H9 (cell line): ENCODE measurements around the gene BTBD8. TPM values are rescaled to one million over a fixed set of nuclear protein-coding genes. Genes with fewer than 3 reads are reported as not detected.

Source experiments
- DNase-seq: peaks from one replicate; pipeline ENCODE4 v3.0.0-alpha.2; 2017
- H2AFZ ChIP-seq: one replicate; pipeline ENCODE4 v1.6.1; 2013; ENCODE audit warnings: mild to moderate bottlenecking, low read length, control low read depth, moderate library complexity
- H2AK5ac ChIP-seq: 2 replicates; pipeline ENCODE4 v1.6.1; 2013; ENCODE audit warnings: low read length, control low read depth, mixed read lengths; ENCODE audit not compliant: insufficient read length
- H2BK120ac ChIP-seq: one replicate; pipeline ENCODE4 v1.6.1; 2013; ENCODE audit warnings: low read depth, mild to moderate bottlenecking, low read length, control low read depth, inconsistent platforms; ENCODE audit not compliant: poor library complexity, severe bottlenecking
- H2BK12ac ChIP-seq: 2 replicates; pipeline ENCODE4 v1.6.1; 2013; ENCODE audit warnings: low read length, control low read depth, mixed read lengths, low read depth; ENCODE audit not compliant: insufficient read length
- H2BK15ac ChIP-seq: 2 replicates; pipeline ENCODE4 v1.6.1; 2013; ENCODE audit warnings: low read depth, low read length, control low read depth
- H2BK20ac ChIP-seq: one replicate; pipeline ENCODE4 v1.6.1; 2013; ENCODE audit warnings: low read depth, mild to moderate bottlenecking, low read length, control low read depth, inconsistent platforms; ENCODE audit not compliant: poor library complexity, severe bottlenecking
- H2BK5ac ChIP-seq: 2 replicates; pipeline ENCODE4 v1.6.1; 2013; ENCODE audit warnings: low read length, control low read depth, mixed read lengths; ENCODE audit not compliant: insufficient read length
- H3K14ac ChIP-seq: 2 replicates; pipeline ENCODE4 v1.6.1; 2013; ENCODE audit warnings: low read length, control low read depth; ENCODE audit not compliant: insufficient read depth
- H3K18ac ChIP-seq: 2 replicates; pipeline ENCODE4 v1.6.1; 2013; ENCODE audit warnings: low read depth, mild to moderate bottlenecking, mixed read lengths, low read length, control low read depth; ENCODE audit not compliant: insufficient read length
- H3K23ac ChIP-seq: 2 replicates; pipeline ENCODE4 v1.6.1; 2013; ENCODE audit warnings: low read length, control low read depth, mixed read lengths, low read depth; ENCODE audit not compliant: insufficient read length
- H3K23me2 ChIP-seq: 2 replicates; pipeline ENCODE4 v1.6.1; 2013; ENCODE audit warnings: low read depth, mild to moderate bottlenecking, mixed read lengths, low read length, control low read depth; ENCODE audit not compliant: insufficient read length, poor library complexity, severe bottlenecking
- H3K27ac ChIP-seq: 2 replicates; pipeline ENCODE4 v1.5.1; 2013; ENCODE audit warnings: low read length, control low read depth, mixed read lengths, low read depth; ENCODE audit not compliant: insufficient read length
- H3K27me3 ChIP-seq: 2 replicates; pipeline ENCODE4 v1.6.1; 2013; ENCODE audit warnings: low read length, control low read depth, inconsistent platforms; ENCODE audit not compliant: insufficient read depth
- H3K4ac ChIP-seq: 2 replicates; pipeline ENCODE4 v1.6.1; 2013; ENCODE audit warnings: low read depth, mild to moderate bottlenecking, control low read depth, inconsistent platforms, low read length, moderate library complexity
- H3K4me1 ChIP-seq: 2 replicates; pipeline ENCODE4 v1.6.1; 2013; ENCODE audit warnings: low read length, control low read depth, inconsistent platforms; ENCODE audit not compliant: insufficient read depth
- H3K4me2 ChIP-seq: 2 replicates; pipeline ENCODE4 v1.6.1; 2013; ENCODE audit warnings: low read length, control low read depth, mixed read lengths; ENCODE audit not compliant: insufficient read length, insufficient read depth
- H3K56ac ChIP-seq: 2 replicates; pipeline ENCODE4 v1.6.1; 2013; ENCODE audit warnings: low read depth, mild to moderate bottlenecking, mixed read lengths, low read length, control low read depth; ENCODE audit not compliant: insufficient read length
- H3K79me1 ChIP-seq: 2 replicates; pipeline ENCODE4 v1.6.1; 2013; ENCODE audit warnings: low read depth, mild to moderate bottlenecking, moderate library complexity, low read length, control low read depth, inconsistent platforms; ENCODE audit not compliant: insufficient read depth, poor library complexity, severe bottlenecking
- H3K79me2 ChIP-seq: 2 replicates; pipeline ENCODE4 v1.6.1; 2013; ENCODE audit warnings: low read length, control low read depth, inconsistent platforms; ENCODE audit not compliant: insufficient read depth
- H3K9ac ChIP-seq: 2 replicates; pipeline ENCODE4 v1.6.1; 2013; ENCODE audit warnings: low read length, control low read depth, mixed read lengths; ENCODE audit not compliant: insufficient read length; ENCODE audit errors: extremely low read depth
- H3K9me3 ChIP-seq: one replicate; pipeline ENCODE4 v1.6.1; 2013; ENCODE audit warnings: low read depth, low read length, inconsistent platforms; ENCODE audit not compliant: control insufficient read depth
- H3T11ph ChIP-seq: one replicate; pipeline ENCODE4 v1.6.1; 2013; ENCODE audit warnings: mild to moderate bottlenecking, low read length, control low read depth, inconsistent platforms
- H4K20me1 ChIP-seq: one replicate; pipeline ENCODE4 v1.6.1; 2013; ENCODE audit not compliant: control insufficient read depth, insufficient read length, insufficient read depth
- H4K5ac ChIP-seq: 2 replicates; pipeline ENCODE4 v1.6.1; 2013; ENCODE audit warnings: low read depth, mild to moderate bottlenecking, mixed read lengths, low read length, control low read depth; ENCODE audit not compliant: insufficient read length
- H4K8ac ChIP-seq: replicated peaks from 2 replicates; pipeline ENCODE4 v1.6.1; 2013; ENCODE audit warnings: low read length, control low read depth, mixed read lengths, low read depth; ENCODE audit not compliant: insufficient read length
- H4K91ac ChIP-seq: 2 replicates; pipeline ENCODE4 v1.6.1; 2013; ENCODE audit warnings: low read depth, mild to moderate bottlenecking, moderate library complexity, mixed read lengths, low read length, control low read depth; ENCODE audit not compliant: insufficient read length
- H3K27ac Mint-ChIP-seq, 3 experiments: 2 replicates in 2 of 3; 3 replicates in 1 of 3; pipeline ENCODE4 v1.8.0; 2020 to 2021; ENCODE audit warnings: mixed read lengths in 3 of 3, mild to moderate bottlenecking in 1 of 3, moderate library complexity in 1 of 3
- H3K27me3 Mint-ChIP-seq: 2 replicates; pipeline ENCODE4 v1.8.0; 2021; ENCODE audit warnings: low read depth, mild to moderate bottlenecking, moderate library complexity, mixed read lengths
- H3K36me3 Mint-ChIP-seq, 3 experiments: 2 replicates in 2 of 3; 3 replicates in 1 of 3; pipeline ENCODE4 v1.8.0; 2020 to 2021; ENCODE audit warnings: low read depth in 3 of 3, mixed read lengths in 3 of 3; ENCODE audit not compliant: insufficient read depth in 1 of 3
- H3K4me1 Mint-ChIP-seq, 2 experiments: 2 replicates each; pipeline ENCODE4 v1.8.0; 2020; ENCODE audit warnings: mixed read lengths in 2 of 2
- H3K4me3 Mint-ChIP-seq, 2 experiments: 2 replicates in 1 of 2; 3 replicates in 1 of 2; pipeline ENCODE4 v1.8.0; 2020 to 2021; ENCODE audit warnings: mild to moderate bottlenecking in 2 of 2, mixed read lengths in 2 of 2, moderate library complexity in 1 of 2
- H3K9me3 Mint-ChIP-seq, 2 experiments: 2 replicates in 1 of 2; 3 replicates in 1 of 2; pipeline ENCODE4 v1.8.0; 2020; ENCODE audit warnings: mild to moderate bottlenecking in 2 of 2, mixed read lengths in 2 of 2, moderate library complexity in 1 of 2
- WGBS: extraction: QIAGEN DNeasy Blood & Tissue Kit; methylation state at CpG from one replicate; pipeline ENCODE4 v1.1.7; 2013; ENCODE audit warnings: missing lambda C conversion rate, low lambda C conversion rate, mixed read lengths; ENCODE audit not compliant: insufficient read length; ENCODE audit errors: extremely low coverage; 5-methylcytosine and 5-hydroxymethylcytosine counted together
- total RNA-seq: library from RNA; stranded (reverse); gene quantifications from 2 replicates; pipeline ENCODE4 v1.2.1, GENCODE V29; 2021
- TF ChIP-seq, protein P1 (sequence below): fragments of 200-600 bp; sonication (generic); conservative IDR thresholded peaks from 3 replicates; pipeline ENCODE4 v1.8.0; 2021; ENCODE audit warnings: antibody characterized with exemption, mild to moderate bottlenecking

The BTBD8 gene
- total RNA-seq, 1 experiment from 2014 or later, result 1.4 TPM

DNA sequence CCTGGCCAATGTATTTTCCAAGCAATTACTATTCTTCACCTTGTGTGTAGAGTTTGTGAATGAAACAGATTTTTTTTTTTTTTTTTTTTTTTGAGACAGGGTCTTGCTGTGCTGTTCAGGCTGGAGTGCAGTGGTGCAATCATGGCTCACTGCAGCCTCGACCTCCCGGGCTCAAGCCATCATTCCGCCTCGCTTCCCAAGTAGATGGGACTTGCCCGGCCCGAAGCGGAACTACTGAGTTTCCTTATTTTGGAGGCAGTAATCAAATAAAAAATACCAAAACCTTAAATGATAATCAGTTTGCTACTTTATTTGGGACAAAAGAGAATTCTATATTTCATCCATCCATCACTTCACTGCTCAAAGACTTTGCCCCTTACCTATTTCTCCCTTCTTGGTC, 704 bp upstream of the BTBD8 start:
- Histone ChIP-seq H2BK120ac (no peak overlapping the region), H2BK20ac (no peak overlapping the region), H3K14ac (no peak overlapping the region), H4K8ac (no peak overlapping the region), H2BK15ac (no peak overlapping the region), H2AFZ (peak overlapping the region; percentile 89), H4K20me1 (no peaks in the 10 kb centered on the region), H4K5ac (no peak overlapping the region), H3K9me3 (peaks cover 5% of the 10 kb centered on the region), H2BK12ac (no peak overlapping the region), H3K23ac (no peak overlapping the region), H3K27me3 (no peaks in the 10 kb centered on the region), H3K27ac (no peak overlapping the region), H3K4me1 (no peaks in the 10 kb centered on the region), H3K4me2 (peak overlapping the region; percentile 96), H4K91ac (no peak overlapping the region), H3K23me2 (peaks cover 3% of the 10 kb centered on the region), H3K18ac (no peak overlapping the region), H3K79me1 (no peaks in the 10 kb centered on the region), H2AK5ac (no peak overlapping the region), H3K79me2 (no peaks in the 10 kb centered on the region), H3K56ac (no peak overlapping the region), H3K9ac (peak overlapping the region; percentile 89), H2BK5ac (no peak overlapping the region), H3T11ph (no peak overlapping the region), H3K4ac (no peak overlapping the region)
- no peaks in the 10 kb centered on the region for H3K27me3 Mint-ChIP-seq
- TF ChIP-seq, protein P1, sequence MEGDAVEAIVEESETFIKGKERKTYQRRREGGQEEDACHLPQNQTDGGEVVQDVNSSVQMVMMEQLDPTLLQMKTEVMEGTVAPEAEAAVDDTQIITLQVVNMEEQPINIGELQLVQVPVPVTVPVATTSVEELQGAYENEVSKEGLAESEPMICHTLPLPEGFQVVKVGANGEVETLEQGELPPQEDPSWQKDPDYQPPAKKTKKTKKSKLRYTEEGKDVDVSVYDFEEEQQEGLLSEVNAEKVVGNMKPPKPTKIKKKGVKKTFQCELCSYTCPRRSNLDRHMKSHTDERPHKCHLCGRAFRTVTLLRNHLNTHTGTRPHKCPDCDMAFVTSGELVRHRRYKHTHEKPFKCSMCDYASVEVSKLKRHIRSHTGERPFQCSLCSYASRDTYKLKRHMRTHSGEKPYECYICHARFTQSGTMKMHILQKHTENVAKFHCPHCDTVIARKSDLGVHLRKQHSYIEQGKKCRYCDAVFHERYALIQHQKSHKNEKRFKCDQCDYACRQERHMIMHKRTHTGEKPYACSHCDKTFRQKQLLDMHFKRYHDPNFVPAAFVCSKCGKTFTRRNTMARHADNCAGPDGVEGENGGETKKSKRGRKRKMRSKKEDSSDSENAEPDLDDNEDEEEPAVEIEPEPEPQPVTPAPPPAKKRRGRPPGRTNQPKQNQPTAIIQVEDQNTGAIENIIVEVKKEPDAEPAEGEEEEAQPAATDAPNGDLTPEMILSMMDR, result no peak
- peaks cover 5 to 6% of the 10 kb centered on the region in 2 experiments; a peak in 2 of 4 replicates for H3K4me1 Mint-ChIP-seq
- DNase-seq, result no peak
- H3K4me3 Mint-ChIP-seq, result peak overlapping the region; percentile 91 to 95
- H3K27ac Mint-ChIP-seq, result peak overlapping the region in 1 of 3 experiments; percentile 98; a peak in 3 of 7 replicates
- H3K36me3 Mint-ChIP-seq, result peaks cover 0 to 5% (median 0%) of the 10 kb centered on the region in 3 experiments; a peak in 1 of 7 replicates
- H3K9me3 Mint-ChIP-seq, result peaks cover 5 to 10% of the 10 kb centered on the region in 2 experiments; a peak in 3 of 5 replicates
- WGBS, result no CpG with 5 or more reads among the region's 7 CpGs
